Osteoblast (primary cell): ENCODE measurements around the gene SLC4A3. TPM values are rescaled to one million over a fixed set of nuclear protein-coding genes. Genes with fewer than 3 reads are reported as not detected.

ENCODE experiments used
- DNase-seq: peaks from one replicate; pipeline ENCODE4 v3.0.0; 2011; ENCODE audit warnings: low spot score, mixed read lengths; ENCODE audit not compliant: insufficient read length; ENCODE audit errors: missing footprints
- H2AFZ ChIP-seq: 2 replicates; pipeline ENCODE4 v1.6.0; 2011; ENCODE audit warnings: mild to moderate bottlenecking, low read length
- H3K27ac ChIP-seq: 2 replicates; pipeline ENCODE4 v1.5.1; 2011; ENCODE audit warnings: mild to moderate bottlenecking, low read depth, low read length, moderate library complexity
- H3K27me3 ChIP-seq: 2 replicates; pipeline ENCODE4 v1.6.0; 2012; ENCODE audit warnings: mild to moderate bottlenecking, control low read depth, inconsistent platforms, low read length, moderate library complexity; ENCODE audit not compliant: insufficient read depth
- H3K36me3 ChIP-seq: 2 replicates; pipeline ENCODE4 v1.5.1; 2011; ENCODE audit warnings: mild to moderate bottlenecking, low read length, control low read depth, moderate library complexity; ENCODE audit not compliant: insufficient read depth
- H3K4me1 ChIP-seq: 2 replicates; pipeline ENCODE4 v1.5.1; 2011; ENCODE audit warnings: mild to moderate bottlenecking, low read length, control low read depth, moderate library complexity; ENCODE audit not compliant: insufficient read depth
- H3K4me2 ChIP-seq: 2 replicates; pipeline ENCODE4 v1.6.0; 2011; ENCODE audit warnings: mild to moderate bottlenecking, low read length; ENCODE audit not compliant: insufficient read depth
- H3K4me3 ChIP-seq: fragments of 200-600 bp; sonication (generic); 3 replicates; pipeline ENCODE4 v1.5.1; 2012; ENCODE audit warnings: mild to moderate bottlenecking, low read length, inconsistent platforms; ENCODE audit not compliant: insufficient read depth
- H3K79me2 ChIP-seq: 2 replicates; pipeline ENCODE4 v1.6.0; 2012; ENCODE audit warnings: mild to moderate bottlenecking, low read length, control low read depth, inconsistent platforms; ENCODE audit not compliant: insufficient read depth
- H3K9me3 ChIP-seq: 2 replicates; pipeline ENCODE4 v1.5.1; 2011; ENCODE audit warnings: low read depth, low read length, control low read depth
- H4K20me1 ChIP-seq: 2 replicates; pipeline ENCODE4 v1.6.0; 2012; ENCODE audit warnings: mild to moderate bottlenecking, low read length, control low read depth; ENCODE audit not compliant: insufficient read depth
- total RNA-seq: library from RNA; depleted of rRNA; stranded (reverse); fragments of >200 nt; gene quantifications from 2 replicates; pipeline ENCODE4 v1.2.3, GENCODE V29; 2012
- TF ChIP-seq, protein P1 (sequence below): IDR thresholded peaks from 2 replicates; pipeline ENCODE4 v1.5.1; 2011; ENCODE audit warnings: mild to moderate bottlenecking, low read depth, low read length, moderate library complexity; ENCODE audit errors: extremely low read depth

Gene SLC4A3
- total RNA-seq, 1 donor = 2.5 TPM

DNA sequence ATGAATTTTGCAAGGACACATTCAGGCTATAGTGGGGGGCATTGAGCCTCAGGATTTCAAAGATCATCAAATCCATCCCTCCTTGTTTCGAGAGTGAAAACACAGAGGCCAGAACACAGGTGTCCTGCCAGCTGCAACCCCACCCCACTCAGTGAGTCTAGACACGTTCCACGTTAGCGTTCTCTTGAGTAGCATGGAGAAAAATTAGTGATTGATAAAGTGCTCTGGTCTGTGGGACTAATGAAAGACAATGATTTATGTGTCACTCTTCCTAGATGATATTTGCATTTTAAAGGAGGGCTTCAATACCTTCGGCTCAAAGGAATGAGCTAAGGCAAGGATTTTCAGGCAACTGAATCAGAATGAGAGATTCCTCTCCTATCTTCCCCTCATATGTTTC is 43.8 kb downstream of the SLC4A3 start:
- TF ChIP-seq, protein P1, sequence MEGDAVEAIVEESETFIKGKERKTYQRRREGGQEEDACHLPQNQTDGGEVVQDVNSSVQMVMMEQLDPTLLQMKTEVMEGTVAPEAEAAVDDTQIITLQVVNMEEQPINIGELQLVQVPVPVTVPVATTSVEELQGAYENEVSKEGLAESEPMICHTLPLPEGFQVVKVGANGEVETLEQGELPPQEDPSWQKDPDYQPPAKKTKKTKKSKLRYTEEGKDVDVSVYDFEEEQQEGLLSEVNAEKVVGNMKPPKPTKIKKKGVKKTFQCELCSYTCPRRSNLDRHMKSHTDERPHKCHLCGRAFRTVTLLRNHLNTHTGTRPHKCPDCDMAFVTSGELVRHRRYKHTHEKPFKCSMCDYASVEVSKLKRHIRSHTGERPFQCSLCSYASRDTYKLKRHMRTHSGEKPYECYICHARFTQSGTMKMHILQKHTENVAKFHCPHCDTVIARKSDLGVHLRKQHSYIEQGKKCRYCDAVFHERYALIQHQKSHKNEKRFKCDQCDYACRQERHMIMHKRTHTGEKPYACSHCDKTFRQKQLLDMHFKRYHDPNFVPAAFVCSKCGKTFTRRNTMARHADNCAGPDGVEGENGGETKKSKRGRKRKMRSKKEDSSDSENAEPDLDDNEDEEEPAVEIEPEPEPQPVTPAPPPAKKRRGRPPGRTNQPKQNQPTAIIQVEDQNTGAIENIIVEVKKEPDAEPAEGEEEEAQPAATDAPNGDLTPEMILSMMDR = no peak
- Histone ChIP-seq H3K4me3 (no peak overlapping the region), H3K4me1 (no peaks in the 10 kb centered on the region), H4K20me1 (no peaks in the 10 kb centered on the region), H3K79me2 (no peaks in the 10 kb centered on the region), H2AFZ (no peak overlapping the region), H3K9me3 (no peaks in the 10 kb centered on the region), H3K4me2 (no peak overlapping the region), H3K36me3 (no peaks in the 10 kb centered on the region), H3K27ac (no peak overlapping the region), H3K27me3 (peaks cover 30% of the 10 kb centered on the region)
- DNase-seq = no peak

- H3K36me3 ChIP-seq = no peaks in the 10 kb centered on the region
- no peak overlapping the region for H2AFZ ChIP-seq
- DNase-seq = no peak
- H3K9me3 ChIP-seq = no peaks in the 10 kb centered on the region
- H3K4me3 ChIP-seq = no peak overlapping the region
- H3K79me2 ChIP-seq = no peaks in the 10 kb centered on the region
- TF ChIP-seq, protein P1 = no peak
- H4K20me1 ChIP-seq = no peaks in the 10 kb centered on the region
- no peak overlapping the region for H3K27ac ChIP-seq
- H3K4me1 ChIP-seq = no peaks in the 10 kb centered on the region
- H3K4me2 ChIP-seq = no peak overlapping the region
- peaks cover 30% of the 10 kb centered on the region for H3K27me3 ChIP-seq
Measured at GRCh38 chr2:219672406-219672805, 45.0 kb downstream of the SLC4A3 start.

- H3K36me3 ChIP-seq = no peaks in the 10 kb centered on the region
- no peaks in the 10 kb centered on the region for H3K9me3 ChIP-seq
- H3K27me3 ChIP-seq = peaks cover 26% of the 10 kb centered on the region
- DNase-seq = no peak
- no peaks in the 10 kb centered on the region for H3K79me2 ChIP-seq
- H3K4me1 ChIP-seq = no peaks in the 10 kb centered on the region
- no peaks in the 10 kb centered on the region for H4K20me1 ChIP-seq
- H3K4me2 ChIP-seq = no peak overlapping the region
- H2AFZ ChIP-seq = no peak overlapping the region
- TF ChIP-seq, protein P1 = no peak
- no peak overlapping the region for H3K27ac ChIP-seq
- H3K4me3 ChIP-seq = no peak overlapping the region
Measured at GRCh38 chr2:219675221-219675620, 47.8 kb downstream of the SLC4A3 start.

DNA sequence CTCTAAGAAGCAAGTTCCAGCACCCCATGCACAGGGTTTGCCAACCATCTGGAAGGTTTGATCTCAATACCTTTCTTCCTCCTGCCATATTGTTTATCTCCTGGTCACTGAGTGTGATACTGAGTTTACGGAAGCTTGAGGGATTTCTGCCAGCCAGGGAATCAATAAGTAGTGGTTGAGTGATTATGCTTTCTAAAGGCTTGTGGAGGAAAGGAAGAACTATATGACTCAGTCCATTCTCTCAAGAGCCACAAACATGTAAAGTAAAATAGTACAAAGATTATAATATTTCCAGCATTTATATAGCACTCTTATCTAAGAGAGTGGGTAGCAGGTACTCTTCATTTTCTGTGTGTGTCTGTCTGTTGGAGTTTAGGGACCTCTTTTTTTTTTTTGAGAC is 49.2 kb downstream of the SLC4A3 start:
- Histone ChIP-seq H3K4me2 (no peak overlapping the region), H3K27ac (no peak overlapping the region), H3K9me3 (no peaks in the 10 kb centered on the region), H3K4me3 (no peak overlapping the region), H3K27me3 (peaks cover 14% of the 10 kb centered on the region), H3K36me3 (no peaks in the 10 kb centered on the region), H3K4me1 (peaks cover 3% of the 10 kb centered on the region), H3K79me2 (no peaks in the 10 kb centered on the region), H4K20me1 (no peaks in the 10 kb centered on the region), H2AFZ (no peak overlapping the region)
- DNase-seq = no peak
- TF ChIP-seq, protein P1 = no peak
